GM19351 (cell line): Measurements from ENCODE around the gene PLIN5.

Experiments
- ATAC-seq: cut with Tn5 transposase; IDR thresholded peaks from one replicate; pipeline ENCODE4 v1.9.1; 2021; ENCODE audit warnings: mild to moderate bottlenecking, moderate library complexity; ENCODE audit not compliant: unreplicated experiment

Gene PLIN5

GRCh38 chr19:4492337-4493103, 42.5 kb downstream of the PLIN5 start:
- ATAC-seq = no peak

- ATAC-seq = no peak
Observed at GRCh38 chr19:4491446-4491845, 43.6 kb downstream of the PLIN5 start.

- no peak for ATAC-seq
Observed at GRCh38 chr19:4488496-4488895, 46.5 kb downstream of the PLIN5 start.

- ATAC-seq = no peak
Observed at GRCh38 chr19:4487572-4487971, 47.5 kb downstream of the PLIN5 start.

DNA sequence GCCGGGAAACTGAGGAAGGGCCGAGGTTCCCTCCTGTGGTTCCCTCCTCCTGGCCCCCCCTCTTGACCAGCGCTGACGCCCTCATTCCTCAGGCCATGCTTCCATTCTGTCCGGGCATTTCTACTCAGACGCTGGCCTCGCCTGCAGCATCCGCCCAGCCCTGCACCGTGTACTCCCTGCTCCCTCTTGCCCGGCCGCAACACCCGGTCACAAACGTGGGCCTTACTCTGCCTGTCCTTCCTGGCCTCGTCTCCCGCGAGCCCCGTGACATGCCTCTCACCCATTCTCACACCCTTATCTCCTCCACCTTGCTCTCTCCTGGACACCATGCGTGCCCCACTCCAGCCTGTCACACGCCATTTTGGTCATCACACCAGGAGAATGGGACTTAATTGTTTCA, 51.6 kb downstream of the PLIN5 start:
- no peak for ATAC-seq

DNA sequence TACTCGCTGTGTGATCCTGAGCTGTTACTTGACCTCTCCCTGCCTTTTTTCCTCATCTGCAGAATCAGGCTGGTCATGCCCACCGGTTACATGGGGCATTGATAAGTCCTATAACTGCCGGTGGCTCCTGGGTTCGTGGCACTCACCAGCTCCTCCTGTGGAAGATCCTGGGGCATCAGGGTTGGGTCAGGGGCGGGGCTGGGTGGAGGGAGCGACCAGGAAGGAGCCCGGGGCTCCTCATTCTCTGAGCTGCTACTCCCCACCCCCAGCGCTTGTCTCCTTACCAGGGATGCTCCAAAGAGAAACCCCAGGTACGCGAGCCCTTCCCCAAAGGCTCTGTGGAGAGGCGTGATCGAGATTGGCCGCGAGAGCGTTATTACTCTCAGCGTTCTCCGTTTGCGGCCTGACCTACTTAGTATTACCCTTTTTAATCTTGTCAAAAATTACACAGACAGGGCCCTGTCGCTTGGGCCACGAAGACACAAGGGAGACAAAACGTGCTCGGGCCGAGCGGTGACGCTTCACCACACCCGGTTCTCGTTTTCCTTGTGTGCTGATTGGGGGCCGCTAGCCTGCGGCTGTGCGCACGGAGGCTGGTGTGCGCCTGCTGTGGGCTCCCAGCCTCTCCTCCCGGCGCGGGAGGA, 52.2 kb downstream of the PLIN5 start:
- no peak for ATAC-seq

DNA sequence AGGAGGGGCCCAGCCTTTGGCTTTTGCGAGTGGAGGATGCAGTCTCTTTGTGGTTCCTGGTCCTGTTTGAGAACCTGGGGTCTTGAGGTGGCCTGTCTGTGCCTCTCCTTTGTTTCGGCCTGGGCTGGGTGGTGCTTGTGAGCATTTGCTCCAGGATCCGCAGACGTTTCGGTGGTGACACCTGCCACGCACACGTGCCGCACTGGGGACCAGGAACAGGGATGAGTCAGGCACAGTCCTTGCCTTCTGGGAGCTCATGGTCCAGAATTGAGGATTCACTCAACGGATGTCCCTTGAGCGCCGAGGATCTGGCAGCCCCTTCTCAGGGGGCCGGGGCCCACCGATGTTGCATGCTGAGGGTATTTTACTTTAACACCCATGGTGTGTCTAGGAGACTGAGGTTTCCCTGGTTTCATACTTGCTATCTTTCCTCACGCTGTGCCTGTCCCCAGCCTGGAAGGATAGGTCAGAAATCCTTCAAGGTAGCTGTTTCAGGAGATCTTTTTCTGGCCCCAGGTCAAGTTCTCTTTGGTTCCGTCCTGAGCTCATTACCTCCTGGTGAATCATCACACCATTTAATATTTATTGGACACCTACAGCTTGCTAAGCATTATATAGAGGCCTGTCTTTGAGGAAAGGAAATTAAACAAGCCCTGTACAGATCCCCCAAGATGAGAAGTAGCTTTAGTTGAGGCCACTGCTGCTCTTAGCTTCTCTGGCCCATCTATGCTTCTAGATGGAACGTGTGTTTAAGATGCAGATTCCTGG, 57.8 kb downstream of the PLIN5 start:
- no peak for ATAC-seq

DNA sequence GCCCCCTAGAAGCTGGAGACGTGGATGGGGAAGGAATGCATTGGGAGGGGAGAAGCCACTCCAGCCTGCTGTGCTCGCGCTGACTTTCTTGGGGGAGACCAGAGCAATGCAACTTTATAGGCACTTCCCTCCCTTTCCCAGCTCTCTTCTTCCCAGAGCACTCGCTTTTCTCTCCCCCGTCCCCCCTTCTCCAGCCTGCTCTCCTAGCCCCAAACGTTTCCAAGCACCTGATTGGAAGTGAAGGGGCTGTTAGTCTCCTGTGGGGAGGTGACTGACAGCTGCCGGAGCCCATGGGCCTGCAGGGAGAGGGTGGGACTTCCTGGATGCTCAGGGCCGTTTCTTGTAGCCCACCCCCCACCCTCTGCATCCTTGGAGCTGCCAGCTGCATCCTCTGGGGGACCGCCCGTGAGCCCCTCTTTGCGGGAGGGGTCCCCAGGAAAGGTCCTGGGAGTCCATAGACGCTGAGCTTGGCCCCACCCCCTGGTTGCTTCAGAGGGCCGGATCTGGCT, 60.5 kb downstream of the PLIN5 start:
- no peak for ATAC-seq

DNA sequence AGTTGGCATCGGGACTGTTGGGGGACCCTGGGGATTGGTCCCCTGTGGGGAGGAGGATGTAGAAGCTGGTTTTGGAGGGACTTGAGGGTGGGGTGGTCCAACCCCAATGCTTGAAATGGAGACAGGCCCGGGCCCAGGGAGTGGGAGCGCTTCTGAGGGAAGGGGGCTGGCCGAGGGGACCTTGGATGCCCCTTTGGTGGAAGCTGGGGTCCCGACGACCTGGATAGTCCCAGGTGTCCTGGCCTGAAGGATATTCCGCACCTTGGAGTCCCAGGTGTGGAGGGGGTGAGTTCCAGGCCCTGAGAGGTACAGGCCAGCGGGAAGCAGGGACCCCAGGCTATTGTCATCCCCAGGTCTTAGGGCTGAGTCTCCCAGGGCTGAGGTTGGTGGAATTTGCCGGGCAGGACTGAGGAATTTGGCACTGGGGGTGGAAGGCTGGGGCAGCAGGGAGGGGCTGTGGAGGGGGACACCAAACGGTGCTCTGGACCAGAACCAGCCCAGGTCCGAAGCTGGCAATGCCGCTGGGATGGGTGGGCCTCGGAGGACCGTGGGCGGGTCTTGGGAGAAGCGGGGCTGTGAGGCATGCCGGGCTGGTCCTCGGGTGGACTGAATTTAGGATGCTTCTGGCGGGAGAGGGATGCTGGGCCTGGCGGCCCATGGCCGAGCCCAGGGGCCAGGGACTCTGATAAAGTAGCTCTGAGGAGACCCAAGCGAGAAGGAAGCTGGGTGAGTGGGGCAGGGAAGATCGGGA, 61.1 kb downstream of the PLIN5 start:
- ATAC-seq = no peak

GRCh38 chr19:4473011-4473762, 61.8 kb downstream of the PLIN5 start:
- ATAC-seq = no peak
